GM12878 (cell line): ENCODE measurements around the gene FAM131B. TPM values are rescaled to one million over a fixed set of nuclear protein-coding genes. Genes with fewer than 3 reads are reported as not detected.

Experiments used
- ATAC-seq: fragments of 200-7000 bp; cut with Tn5 transposase; 3 replicates; pipeline ENCODE4 v1.9.1; 2020; ENCODE audit warnings: mild to moderate bottlenecking, moderate library complexity
- BruUV-seq: library from RNA; stranded (reverse); fragments of 400-500 nt; replicated peaks from 2 replicates; lab custom pipeline; 2021; lab: Mats Ljungman, UMichigan
- CTCF ChIA-PET: fragments of 300-600 bp; sonication (Branson Sonifier 250); formaldehyde crosslinking; extraction: SDS; loops from one replicate; lab custom pipeline; 2021; ENCODE audit warnings: inconsistent platforms; lab: Yijun Ruan, JAX
- POLR2A ChIA-PET: fragments of 350-600 bp; formaldehyde crosslinking; extraction: SDS; loops from one replicate; lab custom pipeline; 2021; ENCODE audit warnings: inconsistent platforms; lab: Charles Lee
- RAD21 ChIA-PET: fragments of 300-600 bp; sonication (Branson Sonifier 250); formaldehyde crosslinking; loops from one replicate; lab custom pipeline; 2023; ENCODE audit warnings: antibody characterized with exemption; ENCODE audit not compliant: unreplicated experiment; lab: Charles Lee
- SMC1A ChIA-PET: fragments of 300-600 bp; sonication (Branson Sonifier 250); formaldehyde crosslinking; loops from one replicate; lab custom pipeline; 2023; ENCODE audit not compliant: unreplicated experiment, uncharacterized antibody; lab: Charles Lee
- DNase-seq: peaks from one replicate; pipeline ENCODE4 v3.0.0-alpha.2; 2011; ENCODE audit warnings: low read depth, low spot score
- FAIRE-seq: peaks from 3 replicates; lab custom pipeline; 2011; peaks lifted over from hg19 to GRCh38; lab: Jason Lieb, UNC
- H2AFZ ChIP-seq: 2 replicates; pipeline ENCODE4 v1.6.0; 2011; ENCODE audit warnings: low read depth, low read length, control low read depth; ENCODE audit not compliant: control insufficient read depth
- H3K27ac ChIP-seq: 2 replicates; pipeline ENCODE4 v1.5.1; 2011; ENCODE audit warnings: control low read depth; ENCODE audit not compliant: control insufficient read depth, insufficient read depth
- H3K27me3 ChIP-seq, 2 experiments: replicated peaks in 1 of 2; 2 replicates each; pipeline versions ENCODE4 v1.6.0 to v1.6.1; 2011; ENCODE audit warnings: low read length in 1 of 2; ENCODE audit not compliant: control insufficient read depth in 2 of 2, insufficient read depth in 2 of 2
- H3K36me3 ChIP-seq, 2 experiments: 2 replicates each; pipeline ENCODE4 v1.5.1; 2011; ENCODE audit warnings: low read length in 1 of 2; ENCODE audit not compliant: control insufficient read depth in 2 of 2, insufficient read depth in 2 of 2
- H3K4me1 ChIP-seq: 2 replicates; pipeline ENCODE4 v1.6.1; 2011; ENCODE audit warnings: mild to moderate bottlenecking, low read length, moderate library complexity, mixed read lengths; ENCODE audit not compliant: control insufficient read depth, insufficient read depth
- H3K4me2 ChIP-seq: 2 replicates; pipeline ENCODE4 v1.6.0; 2011; ENCODE audit warnings: control low read depth; ENCODE audit not compliant: control insufficient read depth, insufficient read depth
- H3K4me3 ChIP-seq: fragments of 200-600 bp; sonication (generic); 2 replicates; pipeline ENCODE4 v1.5.1; 2016
- H3K79me2 ChIP-seq: 2 replicates; pipeline ENCODE4 v1.6.0; 2011; ENCODE audit warnings: low read length; ENCODE audit not compliant: control insufficient read depth, insufficient read depth
- H3K9ac ChIP-seq: 2 replicates; pipeline ENCODE4 v1.8.0; 2011; ENCODE audit warnings: low read length, control low read depth, mixed read lengths; ENCODE audit not compliant: control insufficient read depth, insufficient read depth
- H3K9me3 ChIP-seq: replicated peaks from 3 replicates; pipeline ENCODE4 v1.5.1; 2011; ENCODE audit warnings: mild to moderate bottlenecking, low read length; ENCODE audit not compliant: control insufficient read depth, insufficient read depth
- H4K20me1 ChIP-seq: 2 replicates; pipeline ENCODE4 v1.6.0; 2011; ENCODE audit not compliant: control insufficient read depth, insufficient read depth
- BACH1 ChIP-seq: fragments of 450-650 bp; IDR thresholded peaks from 2 replicates; pipeline ENCODE4 v1.6.1; 2017; ENCODE audit warnings: mild to moderate bottlenecking, borderline replicate concordance
- E2F8 ChIP-seq: fragments of 450-650 bp; IDR thresholded peaks from 2 replicates; pipeline ENCODE4 v1.6.1; 2018; ENCODE audit warnings: mild to moderate bottlenecking, low read depth, moderate library complexity; ENCODE audit not compliant: partially characterized antibody
- EED ChIP-seq: sonication (generic); IDR thresholded peaks from 2 replicates; pipeline ENCODE4 v1.6.1; 2016; ENCODE audit warnings: antibody characterized with exemption, low read depth
- NR2C2 ChIP-seq: IDR thresholded peaks from 2 replicates; pipeline ENCODE4 v1.6.1; 2011; ENCODE audit warnings: borderline replicate concordance, low read depth; ENCODE audit not compliant: control insufficient read depth, insufficient read length
- POLR2AphosphoS5 ChIP-seq: IDR thresholded peaks from 2 replicates; pipeline ENCODE4 v1.6.1; 2011; ENCODE audit warnings: mild to moderate bottlenecking, low read length, inconsistent platforms
- RAD51 ChIP-seq: fragments of 450-650 bp; IDR thresholded peaks from 2 replicates; pipeline ENCODE4 v1.6.1; 2016; ENCODE audit warnings: moderate library complexity, mild to moderate bottlenecking, inconsistent platforms
- STAT1 ChIP-seq: fragments of 450-650 bp; conservative IDR thresholded peaks from 2 replicates; pipeline ENCODE4 v1.6.1; 2014; ENCODE audit warnings: antibody characterized with exemption, mild to moderate bottlenecking
- WRNIP1 ChIP-seq: IDR thresholded peaks from 2 replicates; pipeline ENCODE4 v1.6.1; 2011; ENCODE audit warnings: low read depth, low read length, improper control_type of control experiment, borderline replicate concordance
- ZBTB40 ChIP-seq: fragments of 450-650 bp; IDR thresholded peaks from 2 replicates; pipeline ENCODE4 v1.6.1; 2016; ENCODE audit warnings: mild to moderate bottlenecking, moderate library complexity, borderline replicate concordance
- WGBS: methylation state at CpG from one replicate; pipeline ENCODE4 v1.1.6; 2016; ENCODE audit warnings: low lambda C conversion rate; ENCODE audit not compliant: insufficient replicate concordance, insufficient coverage; ENCODE audit errors: missing lambda C conversion rate; 5-methylcytosine and 5-hydroxymethylcytosine counted together
- in situ Hi-C: fragments of 300-500 bp; cut with MboI; formaldehyde crosslinking; loops from 9 replicates; pipeline ENCODE4 v1.14.3; 2018; ENCODE audit warnings: mixed read lengths
- intact Hi-C: fragments of 100-400 bp; cut with micrococcal nuclease; formaldehyde crosslinking; loops from one replicate; pipeline ENCODE4 v1.14.2; 2022; ENCODE audit not compliant: unreplicated experiment
- polyA plus RNA-seq, 11 experiments: library from polyadenylated mRNA; depleted of rRNA in 4 of 11; unstranded in 6 of 11; stranded (reverse) in 5 of 11; fragments of >200 nt; fragmentation: Nextera tagmentation in 4 of 11; fragmentation: Illumina TruSeq in 1 of 11; extraction: Ambion mirVana in 4 of 11; extraction: Trizol in 1 of 11; gene quantifications; 1 replicate in 1 of 11; 2 replicates in 10 of 11; pipeline versions ENCODE4 v1.2.1 to v1.2.3, GENCODE V29; 2011 to 2016; ENCODE audit warnings: inconsistent platforms in 2 of 11, missing spikeins in 2 of 11, low read depth in 1 of 11
- total RNA-seq, 4 experiments: library from RNA; depleted of rRNA in 3 of 4; stranded (reverse); fragments of >200 nt in 3 of 4; fragmentation: Illumina TruSeq in 1 of 4; extraction: Trizol in 1 of 4; gene quantifications; 2 replicates each; pipeline versions ENCODE4 v1.2.1 to v1.2.3, GENCODE V29; 2013 to 2021
- TF ChIP-seq, protein P1 (sequence below): IDR thresholded peaks from 2 replicates; pipeline ENCODE4 v1.6.1; 2012; ENCODE audit warnings: low read length, inconsistent platforms

FAM131B gene
- total and polyA plus RNA-seq, 10 of the 15 experiments (the other 5 are each of a cell fraction or from before 2014, with no cell fraction given), result 0.03 to 0.05 TPM; not detected in 8

GRCh38 chr7:143396625-143397556, 34.4 kb upstream of the FAM131B start:
- no peak for FAIRE-seq
- ATAC-seq, result no peak
- no peaks in the 10 kb centered on the region for H3K27me3 ChIP-seq
- ChIA-PET POLR2A (no interaction called here), RAD21 (no interaction called here), SMC1A (interaction anchor here (1.2 to 1.5 kb wide), 2 partner anchors 12 to 13 kb away, joined by 3 read pairs; no protein-coding TSS in a partner anchor), CTCF (interaction anchor here (0.6 to 1.5 kb wide), 2 partner anchors 17 to 136 kb away, joined by 3 read pairs; no protein-coding TSS in a partner anchor)
- no peak overlapping the region for H3K27ac ChIP-seq
- WGBS, result 52% methylated on average over 28 of the region's 28 CpGs
- H3K4me2 ChIP-seq, result no peak overlapping the region
- intact Hi-C loops (no loop called here), in situ Hi-C loops (no loop called here)
- H3K9me3 ChIP-seq, result no peaks in the 10 kb centered on the region
- no peak overlapping the region for H2AFZ ChIP-seq
- no peak for DNase-seq
- no peaks in the 10 kb centered on the region for H3K4me1 ChIP-seq
- H3K36me3 ChIP-seq, result no peaks in the 10 kb centered on the region; a peak in 1 of 4 replicates
- no peaks in the 10 kb centered on the region for H3K79me2 ChIP-seq
- H3K9ac ChIP-seq, result no peak overlapping the region
- no peak overlapping the region for H3K4me3 ChIP-seq
- BruUV-seq, result no TSS peak
- H4K20me1 ChIP-seq, result no peaks in the 10 kb centered on the region
- no peak for TF ChIP-seq POLR2AphosphoS5
- no peak for TF ChIP-seq EED
- TF ChIP-seq E2F8, result no peak
- TF ChIP-seq STAT1, result no peak
- TF ChIP-seq RAD51, result no peak
- TF ChIP-seq ZBTB40, result no peak
- no peak for TF ChIP-seq WRNIP1
- TF ChIP-seq BACH1, result no peak
- TF ChIP-seq NR2C2, result no peak
- TF ChIP-seq, protein P1, sequence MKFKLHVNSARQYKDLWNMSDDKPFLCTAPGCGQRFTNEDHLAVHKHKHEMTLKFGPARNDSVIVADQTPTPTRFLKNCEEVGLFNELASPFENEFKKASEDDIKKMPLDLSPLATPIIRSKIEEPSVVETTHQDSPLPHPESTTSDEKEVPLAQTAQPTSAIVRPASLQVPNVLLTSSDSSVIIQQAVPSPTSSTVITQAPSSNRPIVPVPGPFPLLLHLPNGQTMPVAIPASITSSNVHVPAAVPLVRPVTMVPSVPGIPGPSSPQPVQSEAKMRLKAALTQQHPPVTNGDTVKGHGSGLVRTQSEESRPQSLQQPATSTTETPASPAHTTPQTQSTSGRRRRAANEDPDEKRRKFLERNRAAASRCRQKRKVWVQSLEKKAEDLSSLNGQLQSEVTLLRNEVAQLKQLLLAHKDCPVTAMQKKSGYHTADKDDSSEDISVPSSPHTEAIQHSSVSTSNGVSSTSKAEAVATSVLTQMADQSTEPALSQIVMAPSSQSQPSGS, result no peak
